ENCODE results near the gene NCOA6.

The NCOA6 gene

DNA sequence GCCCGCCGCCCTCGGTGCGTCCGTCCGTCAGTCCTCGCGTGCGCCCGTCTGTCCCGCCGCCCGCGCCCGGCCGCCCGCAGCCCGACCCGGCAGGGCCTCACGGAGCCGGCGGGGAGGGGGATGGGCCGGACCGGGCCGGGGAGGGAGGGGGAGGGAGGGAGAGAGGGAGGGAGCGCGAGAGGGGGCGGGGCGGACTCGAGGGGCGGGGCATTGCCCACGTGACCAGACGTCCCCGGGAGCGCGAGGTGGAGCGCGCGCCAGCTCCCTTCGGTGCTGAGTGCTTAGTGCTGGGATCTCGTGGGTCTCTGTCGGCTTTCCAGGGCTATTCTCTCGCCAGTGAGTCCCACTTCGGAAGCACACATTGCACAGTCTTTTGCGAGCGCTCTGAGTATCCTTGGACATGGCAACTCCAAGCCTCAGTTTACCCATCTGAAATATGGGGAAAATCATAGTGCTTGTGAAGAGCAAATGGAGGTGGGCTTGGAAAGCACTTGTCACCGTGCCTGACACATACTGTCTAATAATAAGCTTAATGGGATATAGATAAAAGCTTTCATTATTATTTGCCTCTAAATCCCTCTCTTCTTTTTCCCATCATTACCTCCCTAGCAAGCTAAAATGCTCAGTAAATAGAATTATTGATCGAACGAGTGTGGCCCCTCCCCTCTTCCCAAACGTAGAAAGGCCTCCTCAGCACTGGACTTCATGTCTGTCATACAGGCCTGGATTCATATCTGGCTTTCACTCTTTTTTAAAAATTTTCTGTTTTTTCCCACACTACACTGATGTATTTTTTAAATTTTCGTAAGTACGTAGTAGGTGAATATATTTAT lies at the start of gene NCOA6:
Gene NCOA6, minus strand, starts transcription at position 122 of the 833 bp plus-strand sequence. CDS start 43,296 bp downstream, outside the sequence.
- peaks cover 15% of the 10 kb centered on the region; the same call in 1 of the 2 replicates for H4K20me1 ChIP-seq (ENCODE audit: control insufficient read depth, insufficient read depth, low read depth, low read length)
- peaks cover 41% of the 10 kb centered on the region for H3K4me1 ChIP-seq (ENCODE audit: control insufficient read depth, low read length)
- H3K4me2 ChIP-seq (ENCODE audit: low read length), result peak within 1 kb of the TSS; percentile 92
- H3K4me3 ChIP-seq (ENCODE audit: low read length), result peak within 1 kb of the TSS; percentile 100
- peak within 1 kb of the TSS; percentile 61 for H3K27ac ChIP-seq (ENCODE audit: low read depth, low read length)
- peaks cover 7% of the 10 kb centered on the region; the same call in 1 of the 2 replicates for H3K36me3 ChIP-seq (ENCODE audit: control insufficient read depth, low read length)
- peaks cover 46% of the 10 kb centered on the region for H3K79me2 ChIP-seq (ENCODE audit: control insufficient read depth, low read length)
- peaks cover 5% of the 10 kb centered on the region; the same call in 1 of the 2 replicates for H3F3A ChIP-seq (ENCODE audit: control insufficient read depth, insufficient read depth)
- H3K27me3 ChIP-seq (ENCODE audit: control insufficient read depth, low read length), result no peaks in the 10 kb centered on the region
- H3K9me3 ChIP-seq (ENCODE audit: control insufficient read depth, insufficient read depth, low read length), result no peaks in the 10 kb centered on the region
- no peak for TF ChIP-seq EZH2phosphoT487 (IDR thresholded peaks at IDR 0.05; ENCODE audit: borderline replicate concordance, low read length)
- TF ChIP-seq, protein P1, sequence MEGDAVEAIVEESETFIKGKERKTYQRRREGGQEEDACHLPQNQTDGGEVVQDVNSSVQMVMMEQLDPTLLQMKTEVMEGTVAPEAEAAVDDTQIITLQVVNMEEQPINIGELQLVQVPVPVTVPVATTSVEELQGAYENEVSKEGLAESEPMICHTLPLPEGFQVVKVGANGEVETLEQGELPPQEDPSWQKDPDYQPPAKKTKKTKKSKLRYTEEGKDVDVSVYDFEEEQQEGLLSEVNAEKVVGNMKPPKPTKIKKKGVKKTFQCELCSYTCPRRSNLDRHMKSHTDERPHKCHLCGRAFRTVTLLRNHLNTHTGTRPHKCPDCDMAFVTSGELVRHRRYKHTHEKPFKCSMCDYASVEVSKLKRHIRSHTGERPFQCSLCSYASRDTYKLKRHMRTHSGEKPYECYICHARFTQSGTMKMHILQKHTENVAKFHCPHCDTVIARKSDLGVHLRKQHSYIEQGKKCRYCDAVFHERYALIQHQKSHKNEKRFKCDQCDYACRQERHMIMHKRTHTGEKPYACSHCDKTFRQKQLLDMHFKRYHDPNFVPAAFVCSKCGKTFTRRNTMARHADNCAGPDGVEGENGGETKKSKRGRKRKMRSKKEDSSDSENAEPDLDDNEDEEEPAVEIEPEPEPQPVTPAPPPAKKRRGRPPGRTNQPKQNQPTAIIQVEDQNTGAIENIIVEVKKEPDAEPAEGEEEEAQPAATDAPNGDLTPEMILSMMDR (IDR thresholded peaks at IDR 0.05; ENCODE audit: low read depth, low read length, poor library complexity, severe bottlenecking), result no peak
- no peaks in the 10 kb centered on the region for H3K9me2 ChIP-seq (replicated peaks; ENCODE audit: control insufficient read depth, low read length)

DNA sequence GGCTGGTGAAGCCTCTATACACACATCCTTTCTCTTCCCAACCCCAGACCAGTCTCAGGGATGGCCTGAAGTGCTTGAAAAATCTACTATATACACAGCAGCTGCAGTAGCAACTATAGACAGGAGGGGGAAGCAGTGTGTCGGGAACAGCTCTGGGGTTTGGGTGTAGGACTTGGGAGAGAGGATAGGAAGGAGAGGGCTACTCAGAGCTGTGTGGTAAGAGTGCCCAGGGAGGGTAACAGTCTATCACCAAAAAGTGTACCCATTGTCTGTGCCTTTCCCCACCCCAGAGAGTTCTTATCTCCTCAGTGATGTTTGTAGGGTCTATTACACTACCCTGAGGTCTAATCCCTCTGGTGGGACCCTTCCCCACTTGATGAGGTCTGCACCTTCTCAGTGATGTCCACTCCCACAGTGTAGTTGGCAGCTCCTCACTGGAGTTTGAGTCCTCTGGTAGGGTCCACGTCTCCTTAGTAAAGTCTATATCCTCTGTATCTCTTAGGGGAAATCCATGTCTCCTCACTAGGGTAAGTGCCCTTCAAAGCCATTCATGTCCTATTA lies 48.7 kb upstream of the NCOA6 start:
- H3K36me3 ChIP-seq (ENCODE audit: control insufficient read depth, low read length), result no peaks in the 10 kb centered on the region
- TF ChIP-seq EZH2phosphoT487 (IDR thresholded peaks at IDR 0.05; ENCODE audit: borderline replicate concordance, low read length), result no peak
- TF ChIP-seq, protein P1 (IDR thresholded peaks at IDR 0.05; ENCODE audit: low read depth, low read length, poor library complexity, severe bottlenecking), result peak; percentile 80
- no peaks in the 10 kb centered on the region for H3K9me3 ChIP-seq (ENCODE audit: control insufficient read depth, insufficient read depth, low read length)
- peaks cover 33% of the 10 kb centered on the region for H3K4me1 ChIP-seq (ENCODE audit: control insufficient read depth, low read length)
- H4K20me1 ChIP-seq (ENCODE audit: control insufficient read depth, insufficient read depth, low read depth, low read length), result no peaks in the 10 kb centered on the region
- H3K27ac ChIP-seq (ENCODE audit: low read depth, low read length), result no peak overlapping the region
- H3K4me2 ChIP-seq (ENCODE audit: low read length), result no peak overlapping the region
- no peaks in the 10 kb centered on the region for H3F3A ChIP-seq (ENCODE audit: control insufficient read depth, insufficient read depth)
- no peak overlapping the region for H3K4me3 ChIP-seq (ENCODE audit: low read length)
- peaks cover 44% of the 10 kb centered on the region for H3K27me3 ChIP-seq (ENCODE audit: control insufficient read depth, low read length)
- H3K79me2 ChIP-seq (ENCODE audit: control insufficient read depth, low read length), result no peaks in the 10 kb centered on the region
- no peaks in the 10 kb centered on the region for H3K9me2 ChIP-seq (replicated peaks; ENCODE audit: control insufficient read depth, low read length)

DNA sequence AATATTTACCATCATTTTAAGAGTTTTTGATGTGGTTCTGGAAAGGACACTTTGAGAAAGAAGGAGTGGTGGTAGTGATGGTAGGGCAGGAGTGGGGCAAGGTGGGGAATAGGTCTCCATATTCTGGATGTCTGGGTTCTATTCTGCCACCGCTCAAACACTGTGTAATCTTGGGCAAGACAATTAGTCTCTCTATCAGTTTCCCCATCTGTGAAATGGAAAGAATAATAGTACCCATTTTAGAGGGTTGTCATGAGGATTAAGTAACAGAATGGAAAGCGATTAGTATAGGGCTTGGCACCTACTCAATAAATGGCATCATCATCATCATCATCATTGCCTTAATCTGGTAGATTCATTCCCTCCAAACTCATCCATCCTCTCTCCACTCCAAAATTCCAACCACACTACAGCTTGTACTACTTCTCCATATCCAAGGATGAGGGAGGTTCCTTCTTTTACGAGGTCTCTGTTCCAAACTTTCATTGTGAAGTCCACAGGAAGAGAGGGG lies 48.2 kb upstream of the NCOA6 start:
- Histone ChIP-seq H3K79me2 (ENCODE audit: control insufficient read depth, low read length) (no peaks in the 10 kb centered on the region), H3K36me3 (ENCODE audit: control insufficient read depth, low read length) (no peaks in the 10 kb centered on the region), H3K27me3 (ENCODE audit: control insufficient read depth, low read length) (peaks cover 46% of the 10 kb centered on the region), H3K27ac (ENCODE audit: low read depth, low read length) (no peak overlapping the region), H3K4me1 (ENCODE audit: control insufficient read depth, low read length) (peaks cover 33% of the 10 kb centered on the region), H4K20me1 (ENCODE audit: control insufficient read depth, insufficient read depth, low read depth, low read length) (no peaks in the 10 kb centered on the region), H3K4me2 (ENCODE audit: low read length) (peak overlapping the region; percentile 69), H3K9me2 (replicated peaks; ENCODE audit: control insufficient read depth, low read length) (no peaks in the 10 kb centered on the region), H3K9me3 (ENCODE audit: control insufficient read depth, insufficient read depth, low read length) (no peaks in the 10 kb centered on the region), H3K4me3 (ENCODE audit: low read length) (peak overlapping the region; percentile 54; the same call in 1 of the 2 replicates), H3F3A (ENCODE audit: control insufficient read depth, insufficient read depth) (no peaks in the 10 kb centered on the region)
- TF ChIP-seq, protein P1 (IDR thresholded peaks at IDR 0.05; ENCODE audit: low read depth, low read length, poor library complexity, severe bottlenecking), result no peak
- no peak for TF ChIP-seq EZH2phosphoT487 (IDR thresholded peaks at IDR 0.05; ENCODE audit: borderline replicate concordance, low read length)

Data from DOHH2 (cell line).